GM21515 (cell line): ENCODE measurements around the gene UHRF2.

Source experiments
- ATAC-seq: cut with Tn5 transposase; IDR thresholded peaks from one replicate; pipeline ENCODE4 v1.9.1; 2021; ENCODE audit not compliant: unreplicated experiment

The UHRF2 gene

GRCh38 chr9:6553866-6554265 lies 140.9 kb downstream of the UHRF2 start:
- ATAC-seq: no peak
